ENCODE results near the gene NF2. TPM values are rescaled to one million over a fixed set of nuclear protein-coding genes. Genes with fewer than 3 reads are reported as not detected.

The NF2 gene
- total RNA-seq, 1 experiment from 2014 or later: 113 TPM

DNA sequence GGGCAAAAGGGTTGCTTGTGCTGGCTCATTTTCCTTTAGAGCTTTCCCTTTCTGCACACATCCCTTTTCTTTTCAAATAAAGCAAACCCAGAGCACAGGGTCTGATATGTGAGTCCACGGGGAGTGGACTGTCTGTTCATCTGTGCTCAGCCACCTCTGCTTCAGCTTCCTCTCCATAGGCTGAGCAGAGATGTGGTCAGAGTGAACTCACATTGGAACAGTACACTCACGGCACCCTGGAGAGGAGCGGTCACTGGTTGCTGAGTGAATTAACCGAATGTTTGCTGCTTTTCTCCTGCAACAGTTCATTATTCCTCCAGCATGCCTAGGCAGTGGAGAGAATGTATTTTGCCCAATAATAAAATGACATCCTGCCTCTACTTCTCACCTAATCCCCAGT lies 80.1 kb downstream of the NF2 start:
- Histone ChIP-seq H4K20me1 (ENCODE audit: low read length) (no peaks in the 10 kb centered on the region), H3F3A (ENCODE audit: low read length, unreplicated experiment) (no peaks in the 10 kb centered on the region), H3K9ac (ENCODE audit: low read length) (no peak overlapping the region), H3K36me3 (ENCODE audit: low read depth, low read length) (peaks cover 34% of the 10 kb centered on the region), H3K4me3 (ENCODE audit: low read length) (no peak overlapping the region), H3K27ac (ENCODE audit: low read length) (no peak overlapping the region), H3K4me1 (ENCODE audit: insufficient read depth, low read length) (no peaks in the 10 kb centered on the region), H3K79me2 (ENCODE audit: low read length) (no peaks in the 10 kb centered on the region), H3K9me3 (ENCODE audit: low read length) (no peaks in the 10 kb centered on the region), H3K9me2 (replicated peaks; ENCODE audit: low read length) (no peaks in the 10 kb centered on the region), H3K4me2 (ENCODE audit: low read length) (no peak overlapping the region), H3K27me3 (ENCODE audit: low read length) (no peaks in the 10 kb centered on the region), H2AFZ (ENCODE audit: low read length) (no peak overlapping the region)
- CTCF ChIA-PET: no interaction called here
- no TSS peak for BruUV-seq (replicated peaks)
- DNase-seq (no peak), ATAC-seq (no peak)
- intact Hi-C loops (cut with micrococcal nuclease): no loop called here
- TF ChIP-seq EZH2phosphoT487 (IDR thresholded peaks at IDR 0.05; ENCODE audit: borderline replicate concordance, low read length): no peak
- TF ChIP-seq EZH2 (IDR thresholded peaks at IDR 0.05; ENCODE audit: low read length, unreplicated experiment): no peak
- TF ChIP-seq, protein P1, sequence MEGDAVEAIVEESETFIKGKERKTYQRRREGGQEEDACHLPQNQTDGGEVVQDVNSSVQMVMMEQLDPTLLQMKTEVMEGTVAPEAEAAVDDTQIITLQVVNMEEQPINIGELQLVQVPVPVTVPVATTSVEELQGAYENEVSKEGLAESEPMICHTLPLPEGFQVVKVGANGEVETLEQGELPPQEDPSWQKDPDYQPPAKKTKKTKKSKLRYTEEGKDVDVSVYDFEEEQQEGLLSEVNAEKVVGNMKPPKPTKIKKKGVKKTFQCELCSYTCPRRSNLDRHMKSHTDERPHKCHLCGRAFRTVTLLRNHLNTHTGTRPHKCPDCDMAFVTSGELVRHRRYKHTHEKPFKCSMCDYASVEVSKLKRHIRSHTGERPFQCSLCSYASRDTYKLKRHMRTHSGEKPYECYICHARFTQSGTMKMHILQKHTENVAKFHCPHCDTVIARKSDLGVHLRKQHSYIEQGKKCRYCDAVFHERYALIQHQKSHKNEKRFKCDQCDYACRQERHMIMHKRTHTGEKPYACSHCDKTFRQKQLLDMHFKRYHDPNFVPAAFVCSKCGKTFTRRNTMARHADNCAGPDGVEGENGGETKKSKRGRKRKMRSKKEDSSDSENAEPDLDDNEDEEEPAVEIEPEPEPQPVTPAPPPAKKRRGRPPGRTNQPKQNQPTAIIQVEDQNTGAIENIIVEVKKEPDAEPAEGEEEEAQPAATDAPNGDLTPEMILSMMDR (conservative IDR thresholded peaks at IDR 0.05; ENCODE audit: low read depth, low read length): no peak
- POLR2A ChIA-PET (ENCODE audit: unreplicated experiment): no interaction called here

DNA sequence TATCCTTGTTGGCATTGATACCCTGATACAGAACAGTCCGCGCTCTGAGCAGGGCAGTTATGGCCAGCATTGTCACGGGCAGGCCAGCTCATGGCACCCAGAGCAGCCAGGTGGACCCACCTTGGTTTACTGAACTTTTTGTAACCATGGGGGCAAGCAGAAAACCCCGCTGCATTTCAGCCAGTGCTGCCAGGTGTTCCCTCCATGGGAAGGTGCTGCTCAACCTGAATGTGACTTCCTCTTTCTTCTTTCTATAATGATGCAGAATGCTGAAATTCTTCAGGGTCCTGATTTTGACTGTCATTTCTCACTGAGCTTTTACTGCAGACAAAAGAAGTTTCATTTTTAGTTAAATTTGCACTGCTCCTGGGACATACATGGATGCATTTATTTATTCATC lies 80.8 kb downstream of the NF2 start:
- DNase-seq: no peak
- H3K36me3 ChIP-seq (ENCODE audit: low read depth, low read length): peaks cover 27% of the 10 kb centered on the region
- H3K27ac ChIP-seq (ENCODE audit: low read length): no peak overlapping the region
- no peak overlapping the region for H3K4me2 ChIP-seq (ENCODE audit: low read length)
- no peak for ATAC-seq
- H3K27me3 ChIP-seq (ENCODE audit: low read length): no peaks in the 10 kb centered on the region
- no peaks in the 10 kb centered on the region for H3K9me3 ChIP-seq (ENCODE audit: low read length)
- no peaks in the 10 kb centered on the region for H3K9me2 ChIP-seq (replicated peaks; ENCODE audit: low read length)
- no peaks in the 10 kb centered on the region for H3K79me2 ChIP-seq (ENCODE audit: low read length)
- H3K9ac ChIP-seq (ENCODE audit: low read length): no peak overlapping the region
- TF ChIP-seq EZH2 (IDR thresholded peaks at IDR 0.05; ENCODE audit: low read length, unreplicated experiment) (no peak), EZH2phosphoT487 (IDR thresholded peaks at IDR 0.05; ENCODE audit: borderline replicate concordance, low read length) (no peak)
- TF ChIP-seq, protein P1 (conservative IDR thresholded peaks at IDR 0.05; ENCODE audit: low read depth, low read length): no peak
- ChIA-PET POLR2A (ENCODE audit: unreplicated experiment) (no interaction called here), CTCF (no interaction called here)
- no peaks in the 10 kb centered on the region for H3F3A ChIP-seq (ENCODE audit: low read length, unreplicated experiment)
- no peak overlapping the region for H3K4me3 ChIP-seq (ENCODE audit: low read length)
- intact Hi-C loops (cut with micrococcal nuclease): no loop called here
- no TSS peak for BruUV-seq (replicated peaks)
- no peaks in the 10 kb centered on the region for H4K20me1 ChIP-seq (ENCODE audit: low read length)
- no peaks in the 10 kb centered on the region for H3K4me1 ChIP-seq (ENCODE audit: insufficient read depth, low read length)
- H2AFZ ChIP-seq (ENCODE audit: low read length): no peak overlapping the region

DNA sequence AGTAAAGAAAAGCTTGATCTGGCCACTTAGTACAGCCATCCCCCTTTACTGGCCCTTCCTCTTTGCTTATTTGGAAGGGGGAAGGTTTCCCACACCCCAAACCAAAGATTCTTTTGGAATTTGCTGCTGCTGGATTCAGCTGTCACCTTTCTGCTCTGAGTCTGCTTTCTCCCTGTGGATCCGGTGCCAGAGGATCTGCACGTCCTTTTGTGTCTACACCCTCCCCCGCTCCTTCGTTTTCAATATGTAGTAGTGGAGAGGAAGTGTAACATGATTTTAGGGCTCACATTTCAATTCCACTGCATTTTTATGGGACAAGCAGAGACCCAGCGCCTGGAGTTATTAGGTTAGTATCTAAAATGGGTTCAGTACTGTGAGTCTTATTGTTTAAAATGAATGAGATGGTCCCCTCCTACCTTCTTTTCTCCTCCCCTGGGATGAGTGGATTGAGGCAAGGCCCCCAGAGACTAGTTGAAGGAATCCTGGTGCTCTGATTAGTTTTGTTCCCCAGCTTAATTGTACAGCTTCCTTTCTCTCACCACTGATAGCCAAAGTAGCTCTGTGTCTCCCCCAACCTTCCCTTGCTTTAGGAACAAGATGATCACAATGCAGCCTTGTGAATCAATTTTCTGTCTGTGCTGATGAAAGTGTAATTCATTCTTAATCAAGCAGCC lies 85.9 kb downstream of the NF2 start:
- Histone ChIP-seq H3K36me3 (ENCODE audit: low read depth, low read length) (peaks cover 16% of the 10 kb centered on the region), H3K9me3 (ENCODE audit: low read length) (no peaks in the 10 kb centered on the region), H2AFZ (ENCODE audit: low read length) (no peak overlapping the region), H3K27me3 (ENCODE audit: low read length) (no peaks in the 10 kb centered on the region), H3K9me2 (replicated peaks; ENCODE audit: low read length) (no peaks in the 10 kb centered on the region), H3K4me1 (ENCODE audit: insufficient read depth, low read length) (no peaks in the 10 kb centered on the region), H3K27ac (ENCODE audit: low read length) (no peak overlapping the region), H4K20me1 (ENCODE audit: low read length) (no peaks in the 10 kb centered on the region), H3K79me2 (ENCODE audit: low read length) (no peaks in the 10 kb centered on the region), H3F3A (ENCODE audit: low read length, unreplicated experiment) (no peaks in the 10 kb centered on the region), H3K4me2 (ENCODE audit: low read length) (no peak overlapping the region), H3K9ac (ENCODE audit: low read length) (no peak overlapping the region), H3K4me3 (ENCODE audit: low read length) (no peak overlapping the region)
- no TSS peak for BruUV-seq (replicated peaks)
- ChIA-PET CTCF (interaction anchor here (0.6 kb wide), 1 partner anchor 13 kb away, joined by 5 read pairs; no protein-coding TSS in a partner anchor), POLR2A (ENCODE audit: unreplicated experiment) (interaction anchor here (0.6 kb wide), 1 partner anchor 21 kb away, joined by 14 read pairs; no protein-coding TSS in a partner anchor)
- TF ChIP-seq EZH2 (IDR thresholded peaks at IDR 0.05; ENCODE audit: low read length, unreplicated experiment): no peak
- TF ChIP-seq EZH2phosphoT487 (IDR thresholded peaks at IDR 0.05; ENCODE audit: borderline replicate concordance, low read length): no peak
- TF ChIP-seq, protein P1 (conservative IDR thresholded peaks at IDR 0.05; ENCODE audit: low read depth, low read length): no peak
- intact Hi-C loops (cut with micrococcal nuclease): no loop called here
- DNase-seq (no peak), ATAC-seq (no peak)
